ENCODE measurements around the gene HYLS1. TPM values are rescaled to one million over a fixed set of nuclear protein-coding genes. Genes with fewer than 3 reads are reported as not detected.
"Not testable (repeated sequence)": the region's sequence is repeated elsewhere in the genome, so short reads cannot be mapped to it uniquely, and the experiment has no call there.

Gene HYLS1
- polyA plus RNA-seq, 1 experiment = 7.0 TPM

DNA sequence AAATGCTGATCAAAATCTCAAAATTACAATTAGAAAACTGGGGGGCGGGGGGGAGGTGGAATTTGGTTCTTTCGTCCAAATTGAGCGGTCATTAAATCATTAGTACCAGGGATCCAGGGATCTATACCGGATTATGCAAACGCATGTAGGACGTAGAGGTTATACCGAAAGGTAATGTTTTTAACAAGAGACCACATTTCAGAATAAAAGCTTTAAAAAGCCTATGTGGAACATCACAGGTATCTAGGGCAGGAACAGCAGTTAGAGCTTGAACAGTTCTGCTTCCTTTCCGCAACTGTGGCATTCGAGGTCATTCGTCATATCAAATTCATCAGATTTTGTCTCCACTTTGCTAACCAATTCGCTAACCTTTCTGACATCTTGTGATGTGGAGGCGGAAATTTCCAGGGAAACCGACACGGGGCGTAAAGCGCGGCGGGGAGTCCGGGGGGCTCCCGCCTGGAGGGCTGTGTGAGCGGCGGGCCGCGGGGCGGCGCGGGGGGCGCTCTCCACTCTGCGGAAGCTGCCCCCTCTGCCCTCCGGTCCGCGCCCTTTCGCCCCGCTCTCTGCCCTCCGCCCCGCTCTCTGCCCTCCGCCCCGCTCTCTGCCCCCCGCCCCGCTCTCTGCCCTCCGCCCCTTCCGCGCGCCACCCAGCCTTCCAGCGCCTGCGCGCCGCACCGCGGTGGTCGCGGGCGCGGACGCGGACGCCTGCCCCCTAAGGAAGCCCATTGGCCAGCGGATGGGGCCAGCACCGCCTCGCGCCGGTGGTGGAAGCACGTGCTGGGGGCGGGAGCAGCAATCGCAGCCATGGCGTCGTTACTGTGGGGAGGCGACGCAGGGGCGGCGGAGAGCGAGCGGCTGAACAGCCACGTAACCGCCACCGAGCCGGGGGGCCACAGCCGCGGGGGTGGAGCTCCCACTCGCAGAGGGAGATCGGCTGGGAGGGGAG, 16.5 kb downstream of the HYLS1 start, which contains the start of gene DDX25:
DDX25 (plus strand) TSS at position 798 of the 949 bp plus-strand sequence; CDS start at position 808, 10 bp downstream.
- TF ChIP-seq CTCF (IDR thresholded peaks at IDR 0.05; ENCODE audit: low read depth, low read length) = no peak
- ChIA-PET CTCF (interaction anchor here (1.7 kb wide), 1 partner anchor 158 kb away, joined by 6 read pairs; the partner anchor contains the start of gene CDON), POLR2A (interaction anchor here (1.3 kb wide), 1 partner anchor 16 kb away, joined by 16 read pairs; the partner anchor contains the start of gene HYLS1)
- Histone ChIP-seq H3K9me3 (ENCODE audit: control insufficient read depth, insufficient read depth, low read length) (no peaks in the 10 kb centered on the region; the same call in 1 of the 2 replicates), H3K27me3 (ENCODE audit: control insufficient read depth, insufficient read depth, low read length) (peaks cover 22% of the 10 kb centered on the region), H3K27ac (ENCODE audit: low read depth, low read length) (no peak within 1 kb of the TSS), H3K4me3 (ENCODE audit: low read depth, low read length) (peak within 1 kb of the TSS; percentile 7; the same call in 1 of the 2 replicates)
- DNase-seq (ENCODE audit: low read depth, low spot score) = no peak

- no peaks in the 10 kb centered on the region; the same call in 1 of the 2 replicates for H3K9me3 ChIP-seq (ENCODE audit: control insufficient read depth, insufficient read depth, low read length)
- CTCF ChIA-PET = no interaction called here
- no peak overlapping the region for H3K27ac ChIP-seq (ENCODE audit: low read depth, low read length)
- TF ChIP-seq CTCF (IDR thresholded peaks at IDR 0.05; ENCODE audit: low read depth, low read length) = no peak
- no peak overlapping the region for H3K4me3 ChIP-seq (ENCODE audit: low read depth, low read length)
- no peak for DNase-seq (ENCODE audit: low read depth, low spot score)
- H3K27me3 ChIP-seq (ENCODE audit: control insufficient read depth, insufficient read depth, low read length) = peaks cover 22% of the 10 kb centered on the region
- POLR2A ChIA-PET = no interaction called here
These were observed 17.2 kb downstream of the HYLS1 start for GRCh38 chr11:125904678-125905077.

GRCh38 chr11:125910226-125910849, 22.9 kb downstream of the HYLS1 start:
- CTCF ChIA-PET = interaction anchor here (1.0 to 2.1 kb wide), 2 partner anchors 12 to 283 kb away, joined by 3 to 13 read pairs; no protein-coding TSS in a partner anchor
- Histone ChIP-seq H3K27ac (ENCODE audit: low read depth, low read length) (no peak overlapping the region), H3K27me3 (ENCODE audit: control insufficient read depth, insufficient read depth, low read length) (peaks cover 13% of the 10 kb centered on the region), H3K4me3 (ENCODE audit: low read depth, low read length) (no peak overlapping the region), H3K9me3 (ENCODE audit: control insufficient read depth, insufficient read depth, low read length) (no peaks in the 10 kb centered on the region)
- DNase-seq (ENCODE audit: low read depth, low spot score) = no peak
- POLR2A ChIA-PET = no interaction called here
- no peak for TF ChIP-seq CTCF (IDR thresholded peaks at IDR 0.05; ENCODE audit: low read depth, low read length)

GRCh38 chr11:125914601-125915000, 27.1 kb downstream of the HYLS1 start:
- DNase-seq (ENCODE audit: low read depth, low spot score); H3K4me3 ChIP-seq (ENCODE audit: low read depth, low read length); POLR2A ChIA-PET; H3K27ac ChIP-seq (ENCODE audit: low read depth, low read length); H3K9me3 ChIP-seq (ENCODE audit: control insufficient read depth, insufficient read depth, low read length): not testable (repeated sequence)
- H3K27me3 ChIP-seq (ENCODE audit: control insufficient read depth, insufficient read depth, low read length) = peaks cover 26% of the 10 kb centered on the region
- CTCF ChIA-PET = interaction anchor here (0.6 to 1.9 kb wide), 2 partner anchors 11 to 279 kb away, joined by 3 to 7 read pairs; partner anchors contain the start of gene PUS3

GRCh38 chr11:125916683-125917347, 29.3 kb downstream of the HYLS1 start:
- Histone ChIP-seq H3K27ac (ENCODE audit: low read depth, low read length) (no peak overlapping the region), H3K27me3 (ENCODE audit: control insufficient read depth, insufficient read depth, low read length) (peaks cover 35% of the 10 kb centered on the region), H3K9me3 (ENCODE audit: control insufficient read depth, insufficient read depth, low read length) (no peaks in the 10 kb centered on the region), H3K4me3 (ENCODE audit: low read depth, low read length) (no peak overlapping the region)
- CTCF ChIA-PET = interaction anchor here (2.8 kb wide), 1 partner anchor 277 kb away, joined by 14 read pairs; no protein-coding TSS in a partner anchor
- DNase-seq (ENCODE audit: low read depth, low spot score) = no peak
- no peak for TF ChIP-seq CTCF (IDR thresholded peaks at IDR 0.05; ENCODE audit: low read depth, low read length)
- POLR2A ChIA-PET = interaction anchor here (0.8 kb wide), 1 partner anchor 288 kb away, joined by 3 read pairs; no protein-coding TSS in a partner anchor

Data from AG04450 (cell line).